HG02885 (cell line): ENCODE results near the gene MVB12B.

Source experiments
- ATAC-seq: cut with Tn5 transposase; IDR thresholded peaks from one replicate; pipeline ENCODE4 v1.9.1; 2021; ENCODE audit warnings: mild to moderate bottlenecking; ENCODE audit not compliant: unreplicated experiment, poor library complexity

Gene MVB12B

GRCh38 chr9:126329476-126330275 lies 3.0 kb downstream of the MVB12B start:
- no peak for ATAC-seq

DNA sequence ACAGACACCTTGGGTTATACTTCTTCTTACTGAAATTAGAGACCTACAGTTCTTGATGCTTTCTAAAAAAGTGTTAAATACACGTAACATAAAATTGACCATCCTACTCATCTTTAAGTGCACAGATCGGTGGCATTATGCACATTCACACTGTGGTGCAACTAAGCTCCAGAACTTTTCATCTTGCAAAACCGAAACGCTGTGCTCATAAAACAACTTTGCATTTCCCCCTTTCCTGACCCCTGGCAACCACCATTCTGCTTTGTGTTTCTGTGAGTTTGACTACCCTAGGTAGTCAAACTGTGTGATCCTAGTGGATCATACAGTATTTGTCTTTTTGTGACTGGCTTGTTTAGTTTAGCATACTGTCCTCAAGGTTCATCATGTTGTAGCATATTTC lies 3.9 kb downstream of the MVB12B start:
- no peak for ATAC-seq

DNA sequence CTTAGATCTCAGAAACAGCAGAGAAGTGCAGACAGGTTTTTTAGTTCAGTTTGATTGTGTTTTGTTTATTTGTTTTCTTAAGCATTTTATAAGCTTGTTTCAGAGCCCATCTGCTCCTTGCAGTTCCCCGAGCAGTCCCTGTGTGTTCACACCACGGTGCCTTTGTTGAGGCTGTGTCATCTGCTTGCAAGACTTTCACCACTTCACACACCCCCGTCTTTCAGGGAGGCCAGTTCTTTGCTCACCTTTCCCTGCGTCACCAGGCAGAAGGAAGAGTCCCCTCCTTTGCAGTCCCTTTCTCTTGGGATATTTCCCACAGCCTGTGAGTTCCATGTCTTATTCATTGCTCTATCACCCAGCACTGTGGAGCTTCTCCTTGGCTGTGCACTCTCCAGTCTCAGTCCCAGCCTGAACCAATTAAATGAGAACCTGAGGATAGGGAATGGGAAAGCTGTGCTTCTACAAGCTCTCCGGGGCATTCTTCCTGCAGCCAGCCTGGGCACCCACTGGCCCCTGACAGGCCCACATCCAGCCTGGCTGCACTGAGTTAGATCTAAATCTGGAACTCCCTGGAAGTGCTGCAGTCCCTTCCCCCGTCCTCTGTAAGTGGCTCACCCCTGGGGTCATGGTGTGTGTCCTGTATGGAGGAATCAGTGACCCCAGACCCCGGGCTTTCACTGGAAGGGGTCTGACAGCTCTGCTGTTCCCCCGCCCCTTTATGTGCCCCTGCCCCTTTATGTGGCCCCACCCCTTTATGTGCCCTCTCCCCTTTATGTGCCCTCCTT lies 5.5 kb downstream of the MVB12B start:
- ATAC-seq: no peak

DNA sequence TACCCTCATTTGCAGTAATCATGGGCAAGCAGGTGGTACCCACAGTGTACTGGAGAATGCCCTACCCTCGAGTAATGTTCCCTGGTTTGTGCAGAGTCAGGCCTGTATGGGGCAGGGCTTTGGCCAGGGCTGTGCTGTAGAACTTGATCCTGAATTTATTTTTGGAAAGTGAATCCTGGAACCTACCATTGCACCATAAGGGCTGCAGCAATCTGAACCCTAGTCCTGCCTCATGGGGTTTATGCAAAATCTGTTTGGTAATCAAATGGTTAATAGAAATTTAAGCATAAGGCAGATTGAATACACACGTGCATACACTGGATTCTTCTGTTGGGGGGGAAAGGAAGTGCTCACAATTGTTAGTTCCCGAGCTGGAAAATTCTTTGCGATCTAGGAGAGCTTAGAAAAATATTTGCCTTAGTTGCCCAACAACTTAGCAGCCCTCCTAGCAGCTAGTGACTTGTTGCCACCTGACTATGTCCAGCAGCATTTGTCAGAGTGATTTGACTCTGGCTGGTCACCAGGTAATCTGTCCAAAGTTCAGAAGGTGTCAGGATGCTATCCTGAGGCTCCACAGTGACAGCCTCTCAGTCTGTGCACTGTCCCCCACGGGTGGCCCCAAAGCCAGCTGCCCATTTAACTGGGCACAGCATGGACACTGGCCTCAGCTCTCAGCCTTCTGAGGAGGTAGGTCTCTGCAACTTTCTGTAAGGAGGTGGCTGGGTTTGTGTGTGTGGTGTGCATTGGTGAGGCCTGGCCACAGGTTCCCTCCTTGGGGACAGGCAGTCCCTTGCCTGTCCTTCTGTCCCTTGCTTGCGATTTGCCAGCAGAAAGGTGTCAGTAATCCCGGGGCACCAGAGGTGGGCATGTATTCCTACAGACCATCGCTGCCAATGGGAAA lies 8.3 kb downstream of the MVB12B start:
- no peak for ATAC-seq

DNA sequence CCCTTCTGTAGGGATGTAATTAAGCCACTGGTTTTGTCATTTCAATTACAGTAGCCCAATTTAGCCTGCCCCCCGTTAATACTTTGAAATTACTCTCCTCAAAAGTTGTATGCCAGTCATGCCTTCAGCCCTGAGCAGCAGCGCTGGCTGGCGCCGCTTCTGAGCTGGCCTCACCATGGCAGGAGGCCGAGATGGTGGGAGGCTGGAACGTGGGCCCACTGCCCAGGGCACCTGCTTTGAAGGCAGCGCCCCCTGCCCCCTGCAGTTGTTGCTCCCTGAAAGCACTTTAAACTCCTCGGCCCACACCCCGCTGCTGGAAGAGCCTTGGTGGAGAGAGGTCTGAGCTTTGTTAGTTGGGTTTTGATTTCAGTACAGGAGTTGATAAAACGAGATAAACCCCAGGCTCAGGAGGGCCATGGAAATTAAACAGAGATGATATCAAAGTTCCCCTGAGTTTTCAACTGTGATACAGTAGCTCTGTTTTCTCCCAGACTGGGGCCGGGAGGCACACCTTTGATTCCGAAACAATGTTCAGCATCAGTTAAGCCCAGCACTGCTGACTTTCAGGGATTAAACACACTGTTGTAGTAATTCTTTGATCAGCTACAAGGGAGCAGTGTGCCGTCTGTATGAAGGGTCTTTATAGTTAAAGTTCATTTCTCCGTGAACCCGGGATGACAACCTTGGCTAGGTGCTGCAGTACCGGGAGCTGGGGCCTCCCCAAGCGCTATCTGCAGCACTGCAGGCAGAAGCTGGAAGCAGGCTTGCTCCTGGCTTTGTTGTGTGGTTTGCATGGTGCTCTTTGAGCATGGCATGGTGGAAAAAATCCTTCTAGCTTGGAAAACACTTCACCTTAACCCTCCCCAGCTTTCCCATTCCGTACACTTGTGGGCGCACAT lies 9.5 kb downstream of the MVB12B start:
- ATAC-seq: no peak

DNA sequence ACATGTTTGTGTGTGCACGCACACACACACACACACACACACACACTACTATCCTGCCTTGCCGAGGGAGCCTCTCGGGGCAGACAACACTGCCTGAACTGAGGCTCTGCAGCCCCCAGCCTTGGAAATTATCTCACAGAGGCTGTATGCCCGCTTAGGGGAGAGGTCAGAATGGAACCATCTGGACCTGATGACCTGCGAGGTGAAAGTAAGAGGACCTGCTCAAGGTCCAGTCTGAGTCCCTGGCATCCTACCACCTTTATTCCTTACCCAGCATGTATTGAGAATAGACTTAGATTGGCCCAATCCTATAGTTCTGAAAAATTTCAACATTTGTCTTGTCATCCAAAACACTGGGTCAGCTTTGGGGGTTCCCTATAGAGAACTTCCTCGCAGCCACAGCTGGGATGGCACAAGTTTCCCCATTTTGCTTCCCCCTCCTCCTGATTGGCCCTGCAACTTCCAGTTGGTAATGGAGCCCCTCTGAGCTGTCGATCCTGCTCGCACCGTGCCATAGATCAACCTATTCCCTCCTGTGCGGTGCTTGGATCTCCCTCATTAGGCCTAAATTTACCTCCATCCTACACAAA lies 10.2 kb downstream of the MVB12B start:
- ATAC-seq: no peak

DNA sequence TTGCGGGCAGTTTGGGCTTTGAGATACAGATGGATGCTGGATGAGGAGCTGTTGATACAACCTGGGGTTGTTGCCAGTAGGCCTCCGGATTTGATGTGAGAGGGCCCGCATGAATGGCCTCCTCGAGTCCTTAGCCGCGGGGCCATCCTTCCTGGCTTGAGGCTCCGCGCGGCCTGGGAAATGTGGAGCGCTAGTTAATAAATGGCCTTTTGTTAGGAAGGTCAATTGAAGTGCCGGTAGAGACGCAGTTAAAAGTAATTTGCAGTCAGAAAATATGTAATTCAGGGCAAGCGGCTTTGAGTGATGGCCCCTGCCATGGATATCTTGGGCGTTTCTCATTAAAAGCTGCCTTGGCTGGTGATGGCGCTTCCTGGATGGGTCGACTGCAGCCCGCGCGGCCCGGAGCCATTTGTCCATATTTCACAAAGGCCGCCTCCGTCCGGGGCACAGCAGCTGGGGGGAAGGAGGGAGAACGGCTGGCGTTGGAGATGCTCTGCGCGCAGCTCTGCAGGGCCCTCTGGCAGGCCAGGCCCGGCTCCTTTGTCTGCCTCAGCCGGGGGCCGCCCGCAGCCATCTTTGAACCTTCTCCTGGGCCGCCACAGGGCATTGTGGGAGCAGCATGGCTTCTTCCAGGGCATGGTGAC lies 11.2 kb downstream of the MVB12B start:
- ATAC-seq: no peak

- no peak for ATAC-seq
Measured at GRCh38 chr9:126338945-126339344, 12.3 kb downstream of the MVB12B start.

DNA sequence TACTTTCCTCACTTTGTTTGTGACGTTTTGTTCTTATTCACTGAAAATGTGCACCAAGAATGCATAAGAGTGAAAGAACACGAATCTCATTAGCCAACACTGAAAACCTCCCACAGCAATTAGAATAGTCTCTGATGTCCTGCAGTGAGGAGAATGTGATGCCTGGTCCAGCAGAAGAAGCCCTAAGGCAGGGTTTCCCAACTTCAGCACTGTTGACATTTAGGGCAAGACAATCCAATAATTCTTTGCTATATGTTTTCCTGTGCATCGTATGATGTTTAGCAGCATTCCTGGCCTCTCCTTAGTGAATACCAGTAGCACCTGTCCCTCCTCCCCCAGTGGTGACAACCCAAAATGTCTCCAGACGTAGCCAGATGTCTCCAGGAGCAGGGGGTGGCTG lies 14.8 kb downstream of the MVB12B start:
- no peak for ATAC-seq

DNA sequence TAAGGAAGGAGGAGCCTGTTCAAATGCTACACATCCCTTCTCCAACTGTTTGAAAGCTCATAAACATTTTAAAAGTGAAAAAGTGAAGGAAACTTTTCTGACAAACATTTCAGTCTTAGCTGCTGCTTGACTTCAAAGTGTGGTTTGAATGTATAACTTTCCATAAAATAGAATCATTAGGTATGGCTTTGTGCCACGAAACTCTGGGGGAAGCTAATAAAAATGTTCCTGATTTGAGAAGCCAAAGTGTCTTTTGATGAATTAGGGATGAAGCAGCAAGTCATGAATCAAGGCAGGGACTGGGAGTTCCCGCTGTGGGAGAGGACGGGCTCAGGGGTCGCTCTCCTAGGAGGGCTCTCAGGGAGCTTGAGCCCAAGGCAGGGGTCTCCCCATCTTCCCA lies 15.3 kb downstream of the MVB12B start:
- no peak for ATAC-seq

DNA sequence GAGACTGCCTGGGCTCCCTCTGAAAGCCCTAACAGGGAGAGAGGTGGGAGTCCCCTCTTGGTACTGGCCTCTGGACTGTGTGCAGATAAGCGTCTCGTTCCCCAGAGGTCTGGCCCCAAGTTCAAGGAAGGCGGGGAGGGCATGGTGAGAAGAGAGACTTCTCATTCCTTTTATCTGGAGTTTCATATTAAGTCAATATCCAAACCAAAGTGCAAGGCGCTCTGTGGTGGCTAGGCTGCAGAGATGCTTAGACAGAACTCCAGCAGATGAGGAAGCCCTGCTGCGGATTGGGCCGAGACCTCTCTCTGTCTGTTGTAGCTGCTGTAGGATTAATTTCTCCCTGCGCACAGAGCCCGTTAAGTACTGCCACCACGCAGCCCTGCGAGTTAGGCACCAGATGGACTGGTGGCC lies 16.0 kb downstream of the MVB12B start:
- no peak for ATAC-seq

- no peak for ATAC-seq
Measured at GRCh38 chr9:126343271-126343700, 16.7 kb downstream of the MVB12B start.

- no peak for ATAC-seq
Measured at GRCh38 chr9:126346031-126346430, 19.4 kb downstream of the MVB12B start.

DNA sequence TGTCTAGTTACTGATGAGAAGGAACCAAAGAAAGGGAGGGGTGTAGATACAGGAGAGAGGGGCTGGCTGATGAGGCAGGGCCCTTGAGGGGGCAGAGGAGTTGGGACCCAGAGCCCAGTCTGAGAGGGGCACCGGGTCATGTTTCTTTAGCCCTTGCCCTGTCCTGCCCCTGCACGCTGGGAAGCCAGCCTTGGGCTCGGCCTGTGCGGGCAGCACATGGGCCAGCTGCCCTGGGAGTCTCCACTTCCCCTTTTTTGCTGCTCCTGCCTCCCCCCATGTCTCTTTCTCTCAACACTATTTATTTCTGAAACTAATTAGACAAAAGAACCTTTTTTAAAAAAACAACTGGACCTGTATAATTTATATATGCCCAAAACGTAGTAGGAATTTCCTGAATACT lies 20.5 kb downstream of the MVB12B start:
- no peak for ATAC-seq

- no peak for ATAC-seq
Measured at GRCh38 chr9:126347911-126348760, 21.5 kb downstream of the MVB12B start.

DNA sequence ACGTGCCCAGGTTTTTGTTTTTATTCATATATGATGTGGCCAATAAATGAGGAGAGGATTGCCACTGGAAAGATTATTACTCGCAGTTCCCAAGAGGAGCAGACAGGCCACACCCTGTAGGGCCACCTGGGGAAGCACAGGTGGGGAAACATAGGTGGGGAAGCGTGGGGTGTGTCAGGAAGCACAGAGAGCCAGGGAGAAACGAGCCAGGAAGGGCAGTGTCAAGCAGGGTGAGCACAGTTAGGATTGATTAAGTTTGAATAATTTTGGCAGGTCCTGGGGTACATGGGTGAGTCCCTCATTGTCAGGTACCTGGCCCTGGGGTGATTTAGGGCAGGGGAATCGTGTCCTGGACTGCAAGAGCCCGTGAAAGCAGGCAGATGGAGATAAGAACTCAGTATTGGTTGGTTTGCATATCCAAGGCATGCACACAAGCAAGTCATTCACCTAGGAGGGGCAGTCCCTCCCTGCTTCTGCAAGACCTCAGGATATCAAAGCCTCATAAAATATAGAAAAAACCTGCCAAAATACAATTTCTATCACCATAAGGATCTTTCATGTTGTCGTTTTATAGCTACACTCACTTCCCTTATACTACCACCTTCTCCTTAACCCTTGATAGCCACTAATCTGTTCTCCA lies 22.4 kb downstream of the MVB12B start:
- ATAC-seq: no peak
